ENCODE measurements around the gene FAM81B. TPM values are rescaled to one million over a fixed set of nuclear protein-coding genes. Genes with fewer than 3 reads are reported as not detected.

The FAM81B gene
- polyA plus RNA-seq, 3 donors: not detected

DNA sequence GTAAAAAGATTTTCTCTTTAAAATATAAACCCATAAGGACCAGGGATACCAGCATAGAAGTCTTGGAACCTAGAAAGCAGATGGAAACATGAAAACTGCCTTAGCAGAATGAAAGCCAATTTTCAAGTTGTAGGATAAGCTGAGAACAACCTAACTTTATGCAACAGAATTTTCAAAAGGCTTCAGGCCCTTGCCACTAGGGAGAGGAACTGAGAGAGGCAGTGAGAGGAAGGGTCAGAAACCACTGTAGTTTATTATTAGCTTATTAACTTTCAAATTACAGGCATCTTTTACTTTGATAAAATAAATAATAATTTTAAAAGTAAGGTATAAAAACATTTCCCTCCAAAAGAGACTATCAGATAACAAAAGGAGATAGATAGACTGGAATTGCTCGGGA, 33.4 kb downstream of the FAM81B start:
- Histone ChIP-seq H3K27ac (ENCODE audit: low read depth in 1 of 2, low read length in 2 of 2) (no peak overlapping the region), H3K36me3 (replicated peaks in 1 of 2; ENCODE audit: control insufficient read depth in 1 of 2, insufficient read depth in 2 of 2, low read length in 2 of 2) (no peaks in the 10 kb centered on the region), H3K27me3 (ENCODE audit: control insufficient read depth in 2 of 2, insufficient read depth in 2 of 2, low read length in 2 of 2) (no peaks in the 10 kb centered on the region), H3K4me2 (replicated peaks; ENCODE audit: extremely low read depth, low read length, poor library complexity, severe bottlenecking) (no peak overlapping the region), H3K79me2 (ENCODE audit: insufficient read depth, low read length) (no peaks in the 10 kb centered on the region), H3K4me3 (replicated peaks in 1 of 3; ENCODE audit: low read depth in 2 of 3, low read length in 3 of 3) (no peak overlapping the region), H2AFZ (ENCODE audit: insufficient read depth, low read depth, low read length, poor library complexity, severe bottlenecking) (no peak overlapping the region), H4K20me1 (ENCODE audit: insufficient read depth, low read length) (no peaks in the 10 kb centered on the region), H3K4me1 (ENCODE audit: control insufficient read depth in 1 of 2, insufficient read depth in 2 of 2, low read length in 2 of 2) (no peaks in the 10 kb centered on the region), H3K9me3 (replicated peaks in 1 of 2; ENCODE audit: control insufficient read depth in 1 of 2, insufficient read depth in 1 of 2, low read length in 2 of 2) (no peaks in the 10 kb centered on the region), H3K9ac (ENCODE audit: insufficient read depth, low read length, poor library complexity, severe bottlenecking) (no peak overlapping the region)
- Mint-ChIP-seq H3K9me3 (peaks cover 0 to 9% (median 3%) of the 10 kb centered on the region in 7 donors), H3K4me3 (no peak overlapping the region), H3K27me3 (ENCODE audit: low read depth in 3 of 3) (peaks cover 0 to 2% (median 0%) of the 10 kb centered on the region in 3 donors), H3K27ac (no peak overlapping the region), H3K4me1 (peaks cover 9% of the 10 kb centered on the region), H3K36me3 (no peaks in the 10 kb centered on the region)
- intact Hi-C loops (cut with micrococcal nuclease): no loop called here
- TF ChIP-seq, protein P1, sequence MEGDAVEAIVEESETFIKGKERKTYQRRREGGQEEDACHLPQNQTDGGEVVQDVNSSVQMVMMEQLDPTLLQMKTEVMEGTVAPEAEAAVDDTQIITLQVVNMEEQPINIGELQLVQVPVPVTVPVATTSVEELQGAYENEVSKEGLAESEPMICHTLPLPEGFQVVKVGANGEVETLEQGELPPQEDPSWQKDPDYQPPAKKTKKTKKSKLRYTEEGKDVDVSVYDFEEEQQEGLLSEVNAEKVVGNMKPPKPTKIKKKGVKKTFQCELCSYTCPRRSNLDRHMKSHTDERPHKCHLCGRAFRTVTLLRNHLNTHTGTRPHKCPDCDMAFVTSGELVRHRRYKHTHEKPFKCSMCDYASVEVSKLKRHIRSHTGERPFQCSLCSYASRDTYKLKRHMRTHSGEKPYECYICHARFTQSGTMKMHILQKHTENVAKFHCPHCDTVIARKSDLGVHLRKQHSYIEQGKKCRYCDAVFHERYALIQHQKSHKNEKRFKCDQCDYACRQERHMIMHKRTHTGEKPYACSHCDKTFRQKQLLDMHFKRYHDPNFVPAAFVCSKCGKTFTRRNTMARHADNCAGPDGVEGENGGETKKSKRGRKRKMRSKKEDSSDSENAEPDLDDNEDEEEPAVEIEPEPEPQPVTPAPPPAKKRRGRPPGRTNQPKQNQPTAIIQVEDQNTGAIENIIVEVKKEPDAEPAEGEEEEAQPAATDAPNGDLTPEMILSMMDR (IDR thresholded peaks at IDR 0.05): no peak
- no peak for DNase-seq
- WGBS (ENCODE audit: insufficient coverage): no CpG with 5 or more reads among the region's 1 CpG

DNA sequence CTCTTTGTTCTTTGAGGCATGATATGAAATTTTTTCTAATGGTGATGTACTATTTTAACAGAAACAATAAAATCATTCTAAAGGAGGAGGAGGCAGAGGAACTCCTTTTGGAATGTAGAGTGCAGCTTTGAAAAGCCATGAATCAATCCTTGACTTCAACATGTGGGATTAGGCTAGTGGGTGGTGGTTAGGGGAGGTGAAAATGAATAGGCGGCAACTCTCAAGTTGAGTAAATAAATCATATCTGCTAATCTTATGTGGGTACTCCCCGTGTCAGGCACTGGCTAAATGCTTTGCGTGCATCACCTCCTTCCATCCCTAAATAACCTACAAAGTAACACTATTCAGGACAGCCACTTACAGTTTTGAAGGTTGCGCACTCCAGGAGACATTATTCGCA, 35.1 kb downstream of the FAM81B start:
- H3K9me3 Mint-ChIP-seq: peaks cover 0 to 9% (median 3%) of the 10 kb centered on the region in 7 donors

More for the DNA sequence above, 35.1 kb downstream of the FAM81B start:
- Histone ChIP-seq H2AFZ (ENCODE audit: insufficient read depth, low read depth, low read length, poor library complexity, severe bottlenecking) (no peak overlapping the region), H3K9me3 (replicated peaks in 1 of 2; ENCODE audit: control insufficient read depth in 1 of 2, insufficient read depth in 1 of 2, low read length in 2 of 2) (no peaks in the 10 kb centered on the region), H3K36me3 (replicated peaks in 1 of 2; ENCODE audit: control insufficient read depth in 1 of 2, insufficient read depth in 2 of 2, low read length in 2 of 2) (no peaks in the 10 kb centered on the region), H3K4me1 (ENCODE audit: control insufficient read depth in 1 of 2, insufficient read depth in 2 of 2, low read length in 2 of 2) (no peaks in the 10 kb centered on the region), H3K4me3 (replicated peaks in 1 of 3; ENCODE audit: low read depth in 2 of 3, low read length in 3 of 3) (no peak overlapping the region), H3K27ac (ENCODE audit: low read depth in 1 of 2, low read length in 2 of 2) (no peak overlapping the region), H3K79me2 (ENCODE audit: insufficient read depth, low read length) (no peaks in the 10 kb centered on the region), H3K4me2 (replicated peaks; ENCODE audit: extremely low read depth, low read length, poor library complexity, severe bottlenecking) (no peak overlapping the region), H3K27me3 (ENCODE audit: control insufficient read depth in 2 of 2, insufficient read depth in 2 of 2, low read length in 2 of 2) (no peaks in the 10 kb centered on the region), H3K9ac (ENCODE audit: insufficient read depth, low read length, poor library complexity, severe bottlenecking) (no peak overlapping the region), H4K20me1 (ENCODE audit: insufficient read depth, low read length) (no peaks in the 10 kb centered on the region)
- intact Hi-C loops (cut with micrococcal nuclease): no loop called here
- H3K27me3 Mint-ChIP-seq (ENCODE audit: low read depth in 3 of 3): peaks cover 0 to 2% (median 0%) of the 10 kb centered on the region in 3 donors
- TF ChIP-seq, protein P1 (IDR thresholded peaks at IDR 0.05): no peak
- no peaks in the 10 kb centered on the region for H3K36me3 Mint-ChIP-seq
- H3K4me3 Mint-ChIP-seq: no peak overlapping the region
- no peak for DNase-seq
- no peak overlapping the region for H3K27ac Mint-ChIP-seq
- WGBS (ENCODE audit: insufficient coverage): 69% methylated on average over 3 of the region's 5 CpGs
- peaks cover 9% of the 10 kb centered on the region for H3K4me1 Mint-ChIP-seq

Measured in CD14-positive monocyte (primary cell).